ENCODE data around the gene DBNDD1.
"Not testable (repeated sequence)": the region's sequence is repeated elsewhere in the genome, so short reads cannot be mapped to it uniquely, and the experiment has no call there.

Gene DBNDD1

GRCh38 chr16:90012991-90013745 is 6.1 kb downstream of the DBNDD1 start:
- no peak for DNase-seq (ENCODE audit: low spot score)
- FAIRE-seq: no peak

GRCh38 chr16:90011908-90012501 is 7.3 kb downstream of the DBNDD1 start:
- FAIRE-seq (no peak), DNase-seq (ENCODE audit: low spot score) (no peak)

- DNase-seq (ENCODE audit: low spot score): no peak
- FAIRE-seq: no peak
Measured at GRCh38 chr16:90011508-90011819, 7.8 kb downstream of the DBNDD1 start.

- DNase-seq (ENCODE audit: low spot score) (no peak), FAIRE-seq (no peak)
Measured at GRCh38 chr16:90010676-90011507, 8.4 kb downstream of the DBNDD1 start.

GRCh38 chr16:90009172-90009899 is 9.9 kb downstream of the DBNDD1 start:
- no peak for DNase-seq (ENCODE audit: low spot score)
- no peak for FAIRE-seq

- FAIRE-seq: no peak
- no peak for DNase-seq (ENCODE audit: low spot score)
Measured at GRCh38 chr16:90008708-90009145, 10.5 kb downstream of the DBNDD1 start.

GRCh38 chr16:90007635-90008234 is 11.5 kb downstream of the DBNDD1 start:
- not testable (repeated sequence) for FAIRE-seq; DNase-seq (ENCODE audit: low spot score)

GRCh38 chr16:90007015-90007414 is 12.2 kb downstream of the DBNDD1 start:
- FAIRE-seq (no peak), DNase-seq (ENCODE audit: low spot score) (no peak)

- no peak for FAIRE-seq
- DNase-seq (ENCODE audit: low spot score): no peak
Measured at GRCh38 chr16:90005956-90006663, 13.1 kb downstream of the DBNDD1 start.

- DNase-seq (ENCODE audit: low spot score): no peak
- FAIRE-seq: no peak
Measured at GRCh38 chr16:90004577-90004976, 14.7 kb downstream of the DBNDD1 start.

GRCh38 chr16:90002759-90003158 is 16.5 kb downstream of the DBNDD1 start:
- FAIRE-seq (no peak), DNase-seq (ENCODE audit: low spot score) (no peak)

GRCh38 chr16:90001761-90002503 is 17.3 kb downstream of the DBNDD1 start:
- DNase-seq (ENCODE audit: low spot score): no peak
- FAIRE-seq: no peak

- DNase-seq (ENCODE audit: low spot score) (no peak), FAIRE-seq (no peak)
Measured at GRCh38 chr16:90000733-90001427, 18.4 kb downstream of the DBNDD1 start.

GRCh38 chr16:89999831-90000574 is 19.3 kb downstream of the DBNDD1 start:
- FAIRE-seq (peak; percentile 53), DNase-seq (ENCODE audit: low spot score) (no peak)

GRCh38 chr16:89996178-89996489 is 23.1 kb downstream of the DBNDD1 start:
- no peak for DNase-seq (ENCODE audit: low spot score)
- FAIRE-seq: no peak

- not testable (repeated sequence) for FAIRE-seq
- peak; percentile 77 for DNase-seq (ENCODE audit: low spot score)
Measured at GRCh38 chr16:89995475-89996177, 23.6 kb downstream of the DBNDD1 start.

GRCh38 chr16:89994721-89995474 is 24.4 kb downstream of the DBNDD1 start:
- peak; percentile 79 for DNase-seq (ENCODE audit: low spot score)
- FAIRE-seq: peak; percentile 99

Measured in urothelium cell line (cell line).